HepG2 (cell line): Measurements from ENCODE around the gene TXN2. TPM values are rescaled to one million over a fixed set of nuclear protein-coding genes. Genes with fewer than 3 reads are reported as not detected.
A peak's percentile ranks its signal among the peaks of the same experiment; 100 is the strongest.

Source experiments
- ARID5B ChIP-seq: IDR thresholded peaks from 2 replicates; pipeline ENCODE4 v1.4.0; 2020; ENCODE audit warnings: mild to moderate bottlenecking, missing genetic modification reagents
- MIER3 ChIP-seq: IDR thresholded peaks from 2 replicates; pipeline ENCODE4 v1.6.1; 2016; ENCODE audit warnings: missing compliant biosample characterization, borderline replicate concordance
- MTERF4 ChIP-seq: sonication (generic); formaldehyde crosslinking; IDR thresholded peaks from 2 replicates; pipeline ENCODE4 v1.8.0; 2023; ENCODE audit warnings: mild to moderate bottlenecking, missing genetic modification reagents
- NR2F1 ChIP-seq, 2 experiments: fragments of 450-650 bp in 1 of 2; formaldehyde crosslinking in 1 of 2; IDR thresholded peaks; 2 replicates each; pipeline versions ENCODE4 v1.5.0 to v1.6.1; 2016 to 2020; ENCODE audit warnings: mild to moderate bottlenecking in 1 of 2, missing compliant biosample characterization in 1 of 2, missing genetic modification reagents in 1 of 2, moderate library complexity in 1 of 2
- SRSF1 ChIP-seq: fragments of 200-400 bp; formaldehyde crosslinking; optimal IDR thresholded peaks from 2 replicates; pipeline ENCODE3; 2017; ENCODE audit warnings: mild to moderate bottlenecking, low read depth, low read length, moderate library complexity
- STAT5B ChIP-seq: sonication (generic); formaldehyde crosslinking; IDR thresholded peaks from 2 replicates; pipeline ENCODE4 v1.4.0; 2020; ENCODE audit warnings: missing genetic modification reagents
- ZBED4 ChIP-seq: sonication (generic); formaldehyde crosslinking; IDR thresholded peaks from 2 replicates; pipeline ENCODE4 v1.4.0; 2020; ENCODE audit warnings: missing genetic modification reagents, borderline replicate concordance
- ZMYM3 ChIP-seq: sonication (generic); formaldehyde crosslinking; IDR thresholded peaks from 2 replicates; pipeline ENCODE4 v1.5.1; 2020; ENCODE audit warnings: mild to moderate bottlenecking, missing genetic modification reagents
- ZNF567 ChIP-seq: sonication (generic); formaldehyde crosslinking; IDR thresholded peaks from 2 replicates; pipeline ENCODE4 v1.8.1; 2023; ENCODE audit warnings: mild to moderate bottlenecking, missing genetic modification reagents, borderline replicate concordance
- polyA plus RNA-seq, 8 experiments: library from polyadenylated mRNA; depleted of rRNA in 3 of 8; stranded (reverse) in 7 of 8; unstranded in 1 of 8; fragments of >200 nt; fragmentation: Illumina TruSeq in 4 of 8; extraction: Trizol in 4 of 8; gene quantifications; 2 replicates each; pipeline versions ENCODE4 v1.2.1 to v1.2.3, GENCODE V29; 2011 to 2016; ENCODE audit warnings: low read depth in 4 of 8, missing spikeins in 1 of 8, mixed read lengths in 1 of 8; ENCODE audit not compliant: insufficient read depth in 1 of 8
- total RNA-seq, 5 experiments: library from RNA; depleted of rRNA; stranded (reverse); fragments of >200 nt; fragmentation: Illumina TruSeq; extraction: Trizol; gene quantifications; 2 replicates each; pipeline ENCODE4 v1.2.3, GENCODE V29; 2016; ENCODE audit warnings: low read depth in 1 of 5
- TF ChIP-seq, protein P1 (sequence below): sonication (generic); formaldehyde crosslinking; conservative IDR thresholded peaks from 2 replicates; pipeline ENCODE4 v1.4.0; 2020; ENCODE audit warnings: mild to moderate bottlenecking, missing genetic modification reagents, moderate library complexity
- TF ChIP-seq, protein P2 (sequence below): sonication (generic); formaldehyde crosslinking; IDR thresholded peaks from 2 replicates; pipeline ENCODE4 v1.5.0; 2020; ENCODE audit warnings: missing genetic modification reagents

TXN2 gene
- total and polyA plus RNA-seq, 2 of the 13 experiments (the other 11 are each of a cell fraction or from before 2014, with no cell fraction given): 41.4 to 109 TPM

DNA sequence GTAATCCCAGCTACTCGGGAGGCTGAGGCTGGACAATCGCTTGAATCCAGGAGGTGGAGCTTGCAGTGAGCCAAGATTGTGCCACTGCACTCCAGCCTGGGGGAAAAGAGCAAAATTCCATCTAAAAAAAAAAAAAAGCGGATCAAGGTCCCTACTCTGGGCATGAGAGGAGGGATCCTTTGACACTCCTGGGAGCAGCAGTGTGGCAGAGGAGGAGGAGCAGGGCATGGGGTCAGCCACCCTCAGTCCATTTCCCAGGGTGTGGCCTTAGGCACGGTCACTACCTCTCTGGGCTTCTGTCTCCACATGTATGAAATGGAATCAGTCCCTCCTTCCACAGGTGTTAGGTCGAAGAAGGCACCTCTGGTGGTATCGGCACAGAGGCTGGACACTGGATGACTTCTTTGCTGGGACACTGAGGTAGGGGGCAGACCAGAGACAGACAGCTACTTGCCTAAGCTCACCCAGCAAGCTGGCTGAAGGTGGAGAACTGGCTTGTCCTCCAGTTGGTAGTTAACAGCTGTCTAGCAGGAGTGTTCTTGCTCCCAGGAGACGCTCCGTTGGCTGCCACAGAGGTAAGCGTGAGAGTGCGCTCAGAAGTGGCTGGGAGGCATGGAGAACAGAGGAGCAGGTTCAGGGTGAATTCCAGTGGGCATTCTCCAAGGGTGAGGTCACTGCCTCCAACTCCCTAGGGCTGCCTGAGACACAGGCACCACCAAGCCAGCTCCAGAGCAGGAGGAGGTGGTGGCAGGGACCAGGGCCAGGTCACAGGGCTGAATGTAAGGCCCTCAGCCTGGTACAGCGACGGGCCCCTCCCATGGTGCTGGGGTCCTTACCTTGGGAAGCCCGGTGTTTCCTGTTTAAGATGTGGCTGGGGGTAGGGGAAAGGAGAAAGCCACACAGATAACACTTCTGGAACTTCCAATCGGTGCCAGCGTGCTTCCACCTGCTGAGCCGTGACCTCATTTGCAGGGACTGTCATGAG, 19.5 kb downstream of the TXN2 start (continued):
- TF ChIP-seq ARID5B (CRISPR knock-in tag) (0 out of 2 replicates have a peak, but pooled peaks have one; percentile 23), STAT5B (CRISPR knock-in tag) (no peak), NR2F1 (CRISPR knock-in tag; IDR thresholded peaks at IDR 0.05) (0 out of 4 replicates have a peak, but pooled peaks of 1 of the 2 experiments have one; percentile 36), ZBED4 (CRISPR knock-in tag) (no peak), ZNF567 (CRISPR knock-in tag) (no peak), ZMYM3 (CRISPR knock-in tag) (peak; percentile 94), MIER3 (CRISPR knock-in tag) (no peak), SRSF1 (no peak), MTERF4 (CRISPR knock-in tag) (0 out of 2 replicates have a peak, but pooled peaks have one; percentile 34)
- TF ChIP-seq, protein P1, sequence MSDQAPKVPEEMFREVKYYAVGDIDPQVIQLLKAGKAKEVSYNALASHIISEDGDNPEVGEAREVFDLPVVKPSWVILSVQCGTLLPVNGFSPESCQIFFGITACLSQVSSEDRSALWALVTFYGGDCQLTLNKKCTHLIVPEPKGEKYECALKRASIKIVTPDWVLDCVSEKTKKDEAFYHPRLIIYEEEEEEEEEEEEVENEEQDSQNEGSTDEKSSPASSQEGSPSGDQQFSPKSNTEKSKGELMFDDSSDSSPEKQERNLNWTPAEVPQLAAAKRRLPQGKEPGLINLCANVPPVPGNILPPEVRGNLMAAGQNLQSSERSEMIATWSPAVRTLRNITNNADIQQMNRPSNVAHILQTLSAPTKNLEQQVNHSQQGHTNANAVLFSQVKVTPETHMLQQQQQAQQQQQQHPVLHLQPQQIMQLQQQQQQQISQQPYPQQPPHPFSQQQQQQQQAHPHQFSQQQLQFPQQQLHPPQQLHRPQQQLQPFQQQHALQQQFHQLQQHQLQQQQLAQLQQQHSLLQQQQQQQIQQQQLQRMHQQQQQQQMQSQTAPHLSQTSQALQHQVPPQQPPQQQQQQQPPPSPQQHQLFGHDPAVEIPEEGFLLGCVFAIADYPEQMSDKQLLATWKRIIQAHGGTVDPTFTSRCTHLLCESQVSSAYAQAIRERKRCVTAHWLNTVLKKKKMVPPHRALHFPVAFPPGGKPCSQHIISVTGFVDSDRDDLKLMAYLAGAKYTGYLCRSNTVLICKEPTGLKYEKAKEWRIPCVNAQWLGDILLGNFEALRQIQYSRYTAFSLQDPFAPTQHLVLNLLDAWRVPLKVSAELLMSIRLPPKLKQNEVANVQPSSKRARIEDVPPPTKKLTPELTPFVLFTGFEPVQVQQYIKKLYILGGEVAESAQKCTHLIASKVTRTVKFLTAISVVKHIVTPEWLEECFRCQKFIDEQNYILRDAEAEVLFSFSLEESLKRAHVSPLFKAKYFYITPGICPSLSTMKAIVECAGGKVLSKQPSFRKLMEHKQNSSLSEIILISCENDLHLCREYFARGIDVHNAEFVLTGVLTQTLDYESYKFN: 0 out of 2 replicates have a peak, but pooled peaks have one; percentile 28
- TF ChIP-seq, protein P2, sequence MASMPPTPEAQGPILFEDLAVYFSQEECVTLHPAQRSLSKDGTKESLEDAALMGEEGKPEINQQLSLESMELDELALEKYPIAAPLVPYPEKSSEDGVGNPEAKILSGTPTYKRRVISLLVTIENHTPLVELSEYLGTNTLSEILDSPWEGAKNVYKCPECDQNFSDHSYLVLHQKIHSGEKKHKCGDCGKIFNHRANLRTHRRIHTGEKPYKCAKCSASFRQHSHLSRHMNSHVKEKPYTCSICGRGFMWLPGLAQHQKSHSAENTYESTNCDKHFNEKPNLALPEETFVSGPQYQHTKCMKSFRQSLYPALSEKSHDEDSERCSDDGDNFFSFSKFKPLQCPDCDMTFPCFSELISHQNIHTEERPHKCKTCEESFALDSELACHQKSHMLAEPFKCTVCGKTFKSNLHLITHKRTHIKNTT: no peak
